Neural cell (in vitro differentiated cells): ENCODE results near the gene GMDS.

Source experiments
- CTCF ChIP-seq: fragments of 450-650 bp; IDR thresholded peaks from 2 replicates; pipeline ENCODE4 v1.5.1; 2014; ENCODE audit warnings: antibody characterized with exemption, mild to moderate bottlenecking, moderate library complexity; ENCODE audit not compliant: poor library complexity, severe bottlenecking
- EP300 ChIP-seq: fragments of 450-650 bp; conservative IDR thresholded peaks from 2 replicates; pipeline ENCODE4 v1.6.1; 2014; ENCODE audit warnings: antibody characterized with exemption, mild to moderate bottlenecking, moderate library complexity; ENCODE audit not compliant: poor library complexity, severe bottlenecking
- EZH2 ChIP-seq: fragments of 200-600, 300-800 bp; shearing (Covaris generic), sonication (generic); IDR thresholded peaks from 2 replicates; pipeline ENCODE4 v1.6.1; 2014; ENCODE audit warnings: antibody characterized with exemption, low read length, borderline replicate concordance, mild to moderate bottlenecking; ENCODE audit not compliant: insufficient read depth, poor library complexity, severe bottlenecking
- MXI1 ChIP-seq: fragments of 450-650 bp; conservative IDR thresholded peaks from 2 replicates; pipeline ENCODE4 v1.6.1; 2014; ENCODE audit warnings: antibody characterized with exemption, mild to moderate bottlenecking; ENCODE audit not compliant: poor library complexity, severe bottlenecking

- TF ChIP-seq CTCF (no peak), EZH2 (no peak), EP300 (no peak), MXI1 (no peak)
These were observed 404.3 kb downstream of the GMDS start for GRCh38 chr6:1841136-1841535.
